Activated naive CD4-positive, alpha-beta T cell treated with anti-CD3 and anti-CD28 coated beads, Interleukin-2, amount 50 U/mL, for 24 hours (primary cell): ENCODE measurements around the gene ARL17B.
A peak's percentile ranks its signal among the peaks of the same experiment; 100 is the strongest.
"Not testable (repeated sequence)": the region's sequence is repeated elsewhere in the genome, so short reads cannot be mapped to it uniquely, and the experiment has no call there.

Experiments used
- H3K27ac Mint-ChIP-seq: one replicate; pipeline ENCODE4 v1.8.0; 2021; ENCODE audit warnings: mild to moderate bottlenecking, mixed read lengths
- H3K27me3 Mint-ChIP-seq: one replicate; pipeline ENCODE4 v1.8.0; 2021; ENCODE audit warnings: mixed read lengths
- H3K36me3 Mint-ChIP-seq: one replicate; pipeline ENCODE4 v1.8.0; 2021; ENCODE audit warnings: mixed read lengths
- H3K4me1 Mint-ChIP-seq: one replicate; pipeline ENCODE4 v1.8.0; 2021; ENCODE audit warnings: mixed read lengths
- H3K4me3 Mint-ChIP-seq: one replicate; pipeline ENCODE4 v1.8.0; 2021; ENCODE audit warnings: mild to moderate bottlenecking, mixed read lengths
- H3K9me3 Mint-ChIP-seq: one replicate; pipeline ENCODE4 v1.8.0; 2021; ENCODE audit warnings: mixed read lengths

The ARL17B gene

DNA sequence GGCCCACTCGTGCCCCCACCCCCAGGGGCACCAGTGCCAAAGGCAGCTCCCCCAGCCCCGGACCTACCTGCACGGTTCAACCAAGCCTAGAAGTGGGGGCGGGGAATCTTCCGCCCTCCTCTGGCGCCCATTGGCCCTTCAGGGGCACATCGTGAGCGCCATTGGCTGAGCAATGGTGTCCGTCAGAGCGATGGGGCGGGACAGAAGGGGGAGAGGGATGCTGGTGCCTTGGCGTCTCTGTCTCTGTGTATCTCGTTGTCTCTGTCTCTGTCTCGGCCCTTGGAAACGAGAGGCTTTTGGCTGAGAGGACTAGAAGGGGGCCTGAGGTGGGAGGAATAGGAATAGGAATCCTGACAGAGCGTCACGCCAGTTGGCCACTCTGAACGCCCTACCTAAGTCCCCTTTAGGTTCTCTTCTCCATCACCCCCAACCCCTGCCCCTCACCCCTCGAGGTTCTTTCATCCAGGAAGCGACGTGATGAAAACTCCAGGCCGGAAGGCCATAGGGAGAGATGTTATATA lies 136.2 kb downstream of the ARL17B start:
- not testable (repeated sequence) for H3K27me3 Mint-ChIP-seq, H3K9me3 Mint-ChIP-seq, H3K36me3 Mint-ChIP-seq
- H3K27ac Mint-ChIP-seq: peak overlapping the region; percentile 87
- H3K4me1 Mint-ChIP-seq: peaks cover 12% of the 10 kb centered on the region
- H3K4me3 Mint-ChIP-seq: peak overlapping the region; percentile 96

GRCh38 chr17:46224864-46225263 lies 136.7 kb downstream of the ARL17B start:
- H3K9me3 Mint-ChIP-seq, H3K27ac Mint-ChIP-seq, H3K27me3 Mint-ChIP-seq, H3K36me3 Mint-ChIP-seq: not testable (repeated sequence)
- Mint-ChIP-seq H3K4me3 (peak overlapping the region; percentile 96), H3K4me1 (peaks cover 12% of the 10 kb centered on the region)
